ENCODE measurements around the gene BHLHE41. TPM values are rescaled to one million over a fixed set of nuclear protein-coding genes. Genes with fewer than 3 reads are reported as not detected.

The BHLHE41 gene
- total and polyA plus RNA-seq, 2 of the 8 experiments (the other 6 are each of a cell fraction or from before 2014, with no cell fraction given) = 1.1 to 3.4 TPM

- Histone ChIP-seq H2BK15ac (ENCODE audit: low read length) (no peak overlapping the region), H3K4ac (replicated peaks; ENCODE audit: insufficient read length, low read depth, low read length) (no peak overlapping the region), H3K9ac (replicated peaks in 1 of 4; ENCODE audit: extremely low read depth in 1 of 4, low read depth in 3 of 4, low read length in 3 of 4) (no peak overlapping the region; a peak in 1 of 7 replicates), H3K4me3 (ENCODE audit: extremely low read depth in 1 of 4, insufficient read depth in 2 of 4, low read depth in 3 of 4, low read length in 4 of 4) (no peak overlapping the region), H3K79me2 (ENCODE audit: control insufficient read depth in 1 of 2, insufficient read depth in 2 of 2, low read length in 2 of 2) (no peaks in the 10 kb centered on the region), H3K56ac (replicated peaks; ENCODE audit: insufficient read length, low read depth, low read length) (no peak overlapping the region), H3K79me1 (ENCODE audit: low read depth, low read length) (no peaks in the 10 kb centered on the region), H2BK12ac (ENCODE audit: low read depth, low read length) (peak overlapping the region; percentile 42; the same call in 1 of the 2 replicates), H3K23ac (ENCODE audit: insufficient read length) (no peak overlapping the region), H3K9me3 (ENCODE audit: insufficient read depth in 2 of 2, low read depth in 1 of 2, low read length in 1 of 2) (no peaks in the 10 kb centered on the region), H3K14ac (ENCODE audit: insufficient read length) (no peak overlapping the region), H3K4me1 (replicated peaks in 1 of 4; ENCODE audit: control insufficient read depth in 3 of 4, insufficient read depth in 4 of 4, low read length in 3 of 4) (peaks cover 0 to 3% (median under 1%) of the 10 kb centered on the region in 4 experiments; a peak in 3 of 7 replicates), H2BK120ac (replicated peaks; ENCODE audit: low read depth, low read length) (no peak overlapping the region), H3K23me2 (ENCODE audit: low read depth, low read length) (no peaks in the 10 kb centered on the region), H4K5ac (ENCODE audit: insufficient read length, low read depth, low read length) (no peak overlapping the region), H3K4me2 (ENCODE audit: insufficient read depth in 1 of 2, low read depth in 2 of 2, low read length in 2 of 2) (peak overlapping the region in 1 of 2 experiments; percentile 18; a peak in 1 of 4 replicates), H4K20me1 (replicated peaks in 1 of 2; ENCODE audit: control insufficient read depth in 1 of 2, insufficient read depth in 2 of 2, low read length in 2 of 2) (no peaks in the 10 kb centered on the region), H3K27me3 (replicated peaks in 1 of 4; ENCODE audit: control insufficient read depth in 3 of 4, extremely low read depth in 1 of 4, insufficient read depth in 3 of 4, low read length in 3 of 4) (peaks cover 0 to 2% (median 0%) of the 10 kb centered on the region in 4 experiments; a peak in 1 of 7 replicates), H2BK5ac (ENCODE audit: low read depth, low read length) (no peak overlapping the region), H3K27ac (ENCODE audit: low read depth, low read length) (no peak overlapping the region), H3K18ac (ENCODE audit: extremely low read depth, low read length) (no peak overlapping the region), H3K36me3 (ENCODE audit: control insufficient read depth in 2 of 4, insufficient read depth in 4 of 4, low read length in 3 of 4) (no peaks in the 10 kb centered on the region), H2AK5ac (ENCODE audit: low read depth, low read length) (no peak overlapping the region), H4K91ac (replicated peaks; ENCODE audit: insufficient read length, low read length) (no peak overlapping the region), H2BK20ac (ENCODE audit: low read length) (no peak overlapping the region), H2AFZ (ENCODE audit: low read length) (no peak overlapping the region), H4K8ac (ENCODE audit: extremely low read depth, insufficient read depth, low read length) (no peak overlapping the region)
- POLR2A ChIA-PET (ENCODE audit: partially characterized antibody) = no interaction called here
- 78% methylated on average over 3 of the region's 3 CpGs; no CpG with 5 or more reads in 1 of the 2 experiments for WGBS, 2 experiments (ENCODE audit: extremely low coverage in 1 of 2, insufficient coverage in 1 of 2, insufficient read length in 1 of 2, insufficient replicate concordance in 2 of 2, low coverage in 1 of 2, low lambda C conversion rate in 2 of 2, missing lambda C conversion rate in 1 of 2)
- FAIRE-seq = no peak
- DNase-seq (ENCODE audit: low read depth in 1 of 2, low spot score in 2 of 2) = no peak
- CTCF ChIA-PET (ENCODE audit: partially characterized antibody) = interaction anchor here (0.5 to 2.2 kb wide), 9 partner anchors 10 to 1165 kb away, joined by 3 to 10 read pairs (median 4); no protein-coding TSS in a partner anchor
- TF ChIP-seq CHD1 (IDR thresholded peaks at IDR 0.05; ENCODE audit: low read depth, low read length) (no peak), KDM5A (IDR thresholded peaks at IDR 0.05; ENCODE audit: low read length) (no peak)
Observed at GRCh38 chr12:26135571-26135970, 10.7 kb upstream of the BHLHE41 start.

Measured in H1 (cell line).